ENCODE data around the gene MRFAP1.
"Not testable (repeated sequence)": the region's sequence is repeated elsewhere in the genome, so short reads cannot be mapped to it uniquely, and the experiment has no call there.

MRFAP1 gene

DNA sequence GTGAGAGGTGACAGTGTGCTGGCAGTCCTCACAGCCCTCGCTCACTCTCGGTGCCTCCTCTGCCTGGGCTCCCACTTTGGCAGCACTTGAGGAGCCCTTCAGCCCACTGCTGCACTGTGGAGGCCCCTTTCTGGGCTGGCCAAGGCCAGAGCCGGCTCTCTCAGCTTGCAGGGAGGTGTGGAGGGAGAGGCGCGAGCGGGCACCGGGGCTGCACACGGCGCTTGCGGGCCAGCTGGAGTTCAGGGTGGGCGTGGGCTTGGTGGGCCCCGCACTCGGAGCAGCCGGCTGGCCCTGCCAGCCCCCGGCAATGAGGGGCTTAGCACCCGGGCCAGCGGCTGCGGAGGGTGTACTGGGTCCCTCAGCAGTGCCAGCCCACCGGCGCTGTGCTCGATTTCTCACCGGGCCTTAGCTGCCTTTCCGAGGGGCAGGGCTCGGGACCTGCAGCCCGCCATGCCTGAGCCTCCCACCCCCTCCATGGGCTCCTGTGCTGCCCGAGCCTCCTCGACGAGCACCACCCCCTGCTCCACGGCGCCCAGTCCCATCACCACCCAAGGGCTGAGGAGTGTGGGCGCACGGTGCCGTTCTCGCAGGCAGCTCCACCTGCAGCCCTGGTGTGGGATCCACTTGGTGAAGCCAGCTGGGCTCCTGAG lies 32.2 kb downstream of the MRFAP1 start:
- DNase-seq: not testable (repeated sequence)

DNA sequence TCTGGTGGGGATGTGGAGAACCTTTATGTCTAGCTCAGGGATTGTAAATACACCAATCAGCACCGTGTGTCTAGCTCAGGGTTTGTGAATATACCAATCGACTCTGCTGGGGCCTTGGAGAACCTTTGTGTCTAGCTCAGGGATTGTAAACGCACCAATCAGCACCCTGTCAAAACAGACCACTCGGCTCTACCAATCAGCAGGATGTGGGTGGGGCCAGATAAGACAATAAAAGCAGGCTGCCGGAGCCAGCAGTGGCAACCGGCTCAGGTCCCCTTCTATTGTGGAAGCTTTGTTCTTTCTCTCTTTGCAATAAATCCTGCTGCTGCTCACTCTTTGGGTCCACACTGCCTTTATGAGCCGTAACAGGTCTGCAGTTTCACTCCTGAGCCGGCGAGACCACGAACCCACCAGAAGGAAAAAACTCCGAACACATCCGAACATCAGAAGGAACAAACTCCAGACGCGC lies 32.7 kb downstream of the MRFAP1 start:
- DNase-seq: peak; percentile 69

DNA sequence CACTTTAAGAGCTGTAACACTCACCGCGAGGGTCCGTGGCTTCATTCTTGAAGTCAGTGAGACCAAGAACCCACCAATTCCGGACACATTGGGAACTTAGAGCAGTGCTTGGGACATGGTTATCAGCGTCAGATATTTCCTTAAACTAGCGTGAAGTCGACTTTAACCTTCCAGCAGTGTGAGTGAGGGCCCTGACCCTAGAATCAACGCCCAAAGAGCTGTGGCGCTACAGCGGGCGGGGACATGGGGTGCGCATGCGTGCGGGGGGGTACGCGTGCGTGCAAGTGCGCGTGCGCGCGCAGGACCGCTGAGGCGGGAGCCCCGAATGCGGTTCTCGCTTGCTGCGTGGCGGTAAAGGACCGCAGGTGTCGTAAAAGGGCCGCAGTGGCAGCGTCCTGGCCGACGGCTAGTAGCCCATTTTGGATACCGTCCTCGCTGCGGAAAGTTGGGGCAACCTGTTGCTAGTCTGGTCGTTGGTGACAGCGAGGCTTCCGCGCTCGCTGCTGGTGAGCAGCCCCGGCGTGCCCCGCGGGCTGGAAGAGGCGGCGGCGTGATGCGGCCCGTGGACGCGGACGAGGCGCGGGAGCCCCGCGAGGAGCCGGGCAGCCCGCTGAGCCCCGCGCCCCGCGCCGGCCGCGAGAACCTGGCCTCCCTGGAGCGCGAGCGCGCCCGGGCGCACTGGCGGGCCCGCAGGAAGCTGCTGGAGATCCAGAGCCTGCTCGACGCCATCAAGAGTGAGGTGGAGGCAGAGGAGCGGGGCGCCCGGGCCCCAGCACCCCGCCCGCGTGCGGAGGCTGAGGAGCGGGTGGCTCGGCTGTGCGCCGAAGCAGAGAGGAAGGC lies 33.4 kb downstream of the MRFAP1 start:
- DNase-seq: peak; percentile 96

DNA sequence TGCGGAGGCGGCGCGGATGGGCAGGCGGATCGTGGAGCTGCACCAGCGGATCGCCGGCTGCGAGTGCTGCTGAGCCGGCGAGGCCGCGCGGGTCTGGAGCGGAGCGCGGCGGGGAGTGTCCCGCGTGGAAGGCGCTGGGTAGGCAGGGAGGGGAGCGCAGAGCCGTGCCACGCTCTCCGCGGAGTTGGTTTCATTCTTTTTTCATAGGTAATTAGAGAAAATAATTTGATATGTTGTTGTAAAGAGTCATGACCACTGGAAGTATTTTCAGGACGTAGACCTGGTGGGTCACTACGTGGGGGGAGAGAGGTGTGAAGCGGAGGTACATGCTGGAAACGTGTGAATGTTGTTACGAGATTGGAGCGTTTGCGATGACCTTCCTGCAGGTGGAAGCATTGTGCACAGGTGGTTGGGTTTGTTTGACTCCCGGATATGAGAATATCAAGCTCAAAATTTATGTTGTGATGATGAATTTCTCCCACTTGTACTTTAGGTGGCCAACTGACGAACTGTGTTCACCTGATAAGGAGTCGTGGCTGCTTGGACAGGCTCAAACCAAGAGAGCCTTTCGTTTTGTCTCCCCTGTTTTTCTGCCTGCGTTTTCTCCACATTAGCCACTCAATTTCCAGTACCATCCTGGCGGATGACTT lies 34.1 kb downstream of the MRFAP1 start:
- DNase-seq: peak; percentile 81

DNA sequence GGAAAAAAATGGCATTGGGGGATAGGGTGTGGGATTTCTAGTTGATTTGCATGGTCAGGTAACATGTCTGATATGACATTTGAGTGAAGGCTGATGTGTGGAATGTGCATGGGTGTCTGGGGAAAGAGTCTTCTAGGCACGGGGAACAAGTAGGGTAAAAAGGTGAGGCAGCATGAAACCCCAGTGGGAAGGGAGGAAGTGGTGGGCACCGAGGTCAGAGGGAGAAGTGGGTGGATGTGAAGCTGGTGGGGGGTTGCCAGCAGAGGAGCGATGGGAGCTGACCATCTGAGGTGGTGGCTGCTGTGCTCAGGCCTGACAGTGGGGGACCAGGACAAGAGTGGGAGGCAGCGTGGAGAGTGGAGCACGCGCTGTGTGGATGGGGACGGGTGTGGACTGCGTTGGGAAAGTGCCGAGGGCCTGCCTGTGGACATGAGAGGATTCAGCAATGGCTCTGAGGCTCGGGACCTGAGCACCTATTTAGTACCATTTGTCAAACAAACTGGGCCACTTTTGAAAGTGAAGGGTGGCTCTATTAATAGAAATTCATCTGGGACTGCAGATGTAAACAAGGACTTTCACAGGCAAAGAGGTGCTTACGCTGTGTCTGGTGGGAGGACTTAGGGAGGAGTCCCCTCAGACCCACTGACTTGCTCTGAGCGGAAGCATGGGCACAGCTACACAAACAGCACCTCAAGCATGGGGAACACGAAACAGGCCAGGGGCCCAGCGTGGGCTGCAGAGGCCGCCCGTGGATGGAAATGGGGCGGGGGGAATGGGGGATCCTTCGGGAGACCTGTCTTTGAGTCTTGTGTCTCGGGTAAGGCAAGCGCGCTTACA lies 36.5 kb downstream of the MRFAP1 start:
- DNase-seq: no peak

DNA sequence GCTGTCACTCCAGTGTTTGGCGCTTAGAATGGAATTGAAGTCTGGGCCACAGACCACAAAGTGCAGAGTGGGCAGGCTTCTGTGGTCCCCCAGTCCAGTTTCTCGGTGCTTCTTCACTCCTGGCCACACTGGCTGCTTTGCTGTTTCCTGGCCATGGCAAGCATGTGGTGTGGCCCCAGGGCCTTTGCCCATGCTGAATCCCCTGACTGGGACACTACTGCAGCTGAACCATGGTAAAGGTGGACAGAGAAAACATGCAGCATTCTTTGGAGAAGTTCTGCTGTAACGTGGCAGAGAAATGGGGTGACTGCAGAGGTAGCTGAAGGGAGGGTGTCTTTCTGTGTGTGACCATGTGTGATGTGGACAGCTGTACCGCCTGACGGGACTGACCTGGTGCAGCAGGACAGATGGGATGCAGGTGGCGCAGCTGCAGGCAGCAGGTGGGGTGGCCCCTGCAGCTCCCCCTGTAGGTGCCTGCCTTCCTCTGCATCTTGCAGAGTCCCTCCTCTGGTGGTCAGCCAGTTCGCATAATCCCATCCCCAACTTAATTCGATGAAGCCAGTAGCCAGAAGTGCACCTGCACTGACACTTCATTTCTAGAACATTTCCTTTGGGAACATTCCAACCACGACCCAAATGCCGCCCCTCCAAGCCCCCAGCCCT lies 40.0 kb downstream of the MRFAP1 start:
- no peak for DNase-seq

DNA sequence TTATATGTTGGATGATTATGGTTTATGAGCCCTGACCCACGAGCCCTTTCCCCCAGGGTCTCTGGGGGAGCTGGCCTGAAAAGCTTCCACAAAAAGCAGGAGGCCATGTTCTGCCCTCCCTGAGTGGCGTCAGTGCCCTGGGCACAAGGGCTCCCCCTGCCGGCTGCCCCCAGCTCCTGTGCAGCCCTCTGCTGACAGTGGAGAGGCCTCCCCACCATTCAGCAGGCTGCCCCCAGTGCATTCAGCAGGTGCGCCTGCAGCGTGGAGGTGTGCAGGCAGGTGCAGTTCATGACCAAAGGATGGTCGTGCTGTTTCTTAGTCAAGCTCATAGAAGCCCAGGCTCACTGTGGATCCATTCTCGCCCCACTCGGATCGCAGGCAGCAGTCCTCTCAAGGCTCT lies 40.7 kb downstream of the MRFAP1 start:
- DNase-seq: no peak

DNA sequence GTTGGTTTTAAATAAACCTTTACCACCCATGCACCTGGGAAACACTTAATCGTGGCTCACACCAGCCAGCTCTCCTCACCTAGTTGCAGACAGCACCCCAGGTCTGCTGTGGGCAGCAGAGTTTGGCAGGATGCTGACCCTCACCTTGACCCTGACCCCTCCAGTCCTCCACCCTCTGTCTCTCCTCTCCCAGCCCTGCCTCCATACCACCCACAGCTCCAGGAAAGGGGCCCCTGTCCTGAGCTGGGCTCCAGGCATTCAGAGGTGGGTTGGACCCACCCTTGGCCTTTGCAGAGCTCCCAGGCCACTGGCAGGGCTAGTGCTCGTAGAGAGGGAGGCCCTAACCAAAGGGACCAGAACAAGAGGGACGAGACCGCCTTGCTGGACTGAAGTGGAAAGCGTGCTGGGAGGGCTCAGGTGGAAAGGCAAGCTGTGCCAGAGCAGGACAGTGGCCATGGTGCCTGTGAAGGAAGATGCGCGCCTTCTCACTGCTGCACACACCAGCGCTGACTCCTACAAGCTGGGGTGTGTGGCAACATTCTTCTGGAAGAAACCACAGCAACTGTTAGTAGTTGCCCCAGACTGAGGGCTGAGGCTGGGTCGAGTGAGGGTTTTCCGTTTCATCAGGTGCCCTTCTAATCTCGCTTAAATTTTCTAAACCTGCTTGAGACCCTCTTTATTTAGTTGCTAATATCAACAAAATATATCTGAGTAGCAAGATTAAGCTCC lies 42.5 kb downstream of the MRFAP1 start:
- no peak for DNase-seq

DNA sequence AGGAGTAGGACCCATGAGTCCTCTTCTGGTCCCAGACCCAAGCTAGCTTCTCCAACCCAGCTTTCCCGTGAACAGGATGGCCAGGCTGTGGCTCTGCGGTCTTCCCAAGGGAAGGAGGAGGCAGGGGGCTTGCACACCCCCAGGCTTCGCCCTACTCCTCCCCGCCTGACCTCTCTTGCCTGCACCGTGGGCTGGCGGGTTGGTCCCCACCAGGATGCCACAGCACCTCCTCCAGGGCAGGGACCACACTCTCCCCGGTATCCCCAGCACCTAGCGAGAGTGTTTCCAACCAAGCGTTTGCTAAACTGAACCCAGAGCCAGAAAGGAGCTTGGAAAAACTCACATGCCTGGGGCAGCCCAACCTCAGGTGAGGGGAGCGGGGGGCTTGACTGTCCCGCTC lies 44.2 kb downstream of the MRFAP1 start:
- DNase-seq: no peak

DNA sequence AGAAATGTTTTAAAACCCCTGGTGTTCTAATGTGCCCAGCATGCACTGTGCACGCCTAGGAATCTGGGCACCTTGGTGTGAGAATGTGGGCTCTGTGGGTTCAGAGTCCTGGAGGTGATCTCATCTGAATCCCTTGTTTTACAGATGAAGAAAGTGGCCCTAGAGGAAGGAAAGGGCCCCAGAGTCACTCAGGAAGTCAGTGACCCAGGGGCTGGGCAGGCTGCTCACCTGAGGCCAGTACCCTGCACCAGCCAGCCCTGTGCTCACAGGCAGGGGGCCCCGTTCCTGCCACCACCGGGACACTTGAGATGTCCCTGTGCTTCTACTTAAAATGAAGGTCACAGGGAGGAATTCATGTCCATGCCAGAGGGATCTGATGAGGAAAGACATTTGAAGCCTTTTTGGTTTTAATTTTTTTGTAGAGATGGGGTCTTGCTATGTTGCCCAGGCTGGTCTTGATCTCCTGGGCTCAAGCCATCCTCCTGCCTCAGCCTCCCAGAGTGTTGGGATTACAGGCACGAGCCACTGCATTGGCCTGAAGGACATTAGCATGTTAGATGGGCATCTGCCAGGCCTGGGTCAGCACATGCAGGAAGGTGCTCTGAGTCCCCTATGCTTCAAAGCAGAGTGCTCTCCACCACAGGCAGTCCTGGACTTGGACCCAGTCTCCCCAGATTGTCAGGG lies 45.8 kb downstream of the MRFAP1 start:
- DNase-seq: no peak

DNA sequence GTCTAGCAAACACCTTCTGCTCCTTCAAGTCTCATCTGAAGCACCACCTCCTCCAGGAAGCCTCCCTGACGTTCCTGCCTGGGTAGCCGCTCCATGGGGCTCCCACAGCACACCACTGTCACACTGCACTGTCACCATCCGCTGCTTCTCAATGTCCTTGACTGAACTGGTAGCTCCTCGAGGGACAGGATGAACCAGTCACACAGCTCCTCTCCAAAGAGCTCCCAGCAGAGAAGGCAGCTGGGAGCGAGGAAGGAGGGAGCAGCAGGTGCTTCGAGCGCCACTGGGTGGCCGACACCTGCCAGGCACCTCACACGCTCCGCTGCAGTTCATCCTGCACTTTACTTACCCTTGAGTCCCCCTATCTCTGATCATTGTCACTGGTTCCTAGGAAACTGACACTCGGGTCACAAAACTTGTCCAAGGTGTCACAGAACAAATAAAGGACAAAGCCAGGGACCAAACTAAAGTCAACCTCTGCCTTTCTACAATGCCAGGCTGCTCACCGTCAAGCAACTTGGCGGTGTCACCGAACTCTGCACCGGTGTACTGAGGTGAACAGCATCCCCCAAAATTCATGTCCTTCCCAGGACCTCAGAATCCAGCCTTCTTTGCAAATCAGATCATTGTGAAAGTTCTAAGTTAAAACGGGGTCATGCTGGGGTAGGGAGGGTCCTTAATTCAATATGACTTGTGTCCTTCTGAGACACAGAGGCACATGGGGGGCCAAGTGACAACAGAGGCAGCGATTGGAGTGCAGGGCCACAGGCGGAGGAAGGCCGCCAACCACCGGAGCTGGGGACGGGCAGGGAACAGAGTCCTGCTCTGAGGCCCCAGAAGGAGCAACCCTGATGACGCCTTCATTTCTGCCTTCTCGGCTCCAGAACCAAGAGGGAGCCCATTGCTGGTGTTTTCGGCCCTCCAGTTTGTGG lies 47.7 kb downstream of the MRFAP1 start:
- no peak for DNase-seq

DNA sequence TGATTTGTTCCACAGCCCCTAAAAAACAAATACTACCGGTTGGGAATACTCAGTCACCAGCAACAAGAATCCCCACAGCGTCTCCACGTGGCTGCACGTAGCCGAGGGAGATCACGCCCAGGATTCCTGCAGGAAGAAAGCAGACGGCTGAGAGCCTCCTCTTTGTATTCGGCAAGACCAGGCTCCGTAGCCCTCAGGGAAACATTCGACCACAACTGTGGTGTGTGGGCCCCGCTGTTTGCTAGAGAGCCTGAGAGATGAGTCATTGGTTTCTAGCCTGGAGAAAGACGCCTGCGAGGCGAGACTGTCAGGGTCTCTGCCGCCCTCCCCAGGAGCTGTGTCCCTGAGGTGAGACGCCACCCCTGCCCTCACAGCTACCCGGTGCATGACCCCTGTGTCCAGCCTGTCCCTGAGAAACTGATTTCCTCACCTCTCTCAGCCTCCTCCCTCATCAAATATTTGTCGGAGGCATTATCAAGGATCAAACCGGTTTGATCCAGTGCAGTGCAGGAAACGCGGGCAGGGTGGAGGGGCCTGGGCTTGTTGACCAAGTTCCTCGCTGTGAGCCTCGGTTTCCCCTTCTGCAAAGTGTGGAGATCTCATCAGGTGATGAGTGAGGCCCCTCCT lies 48.5 kb downstream of the MRFAP1 start:
- DNase-seq: peak; percentile 92

DNA sequence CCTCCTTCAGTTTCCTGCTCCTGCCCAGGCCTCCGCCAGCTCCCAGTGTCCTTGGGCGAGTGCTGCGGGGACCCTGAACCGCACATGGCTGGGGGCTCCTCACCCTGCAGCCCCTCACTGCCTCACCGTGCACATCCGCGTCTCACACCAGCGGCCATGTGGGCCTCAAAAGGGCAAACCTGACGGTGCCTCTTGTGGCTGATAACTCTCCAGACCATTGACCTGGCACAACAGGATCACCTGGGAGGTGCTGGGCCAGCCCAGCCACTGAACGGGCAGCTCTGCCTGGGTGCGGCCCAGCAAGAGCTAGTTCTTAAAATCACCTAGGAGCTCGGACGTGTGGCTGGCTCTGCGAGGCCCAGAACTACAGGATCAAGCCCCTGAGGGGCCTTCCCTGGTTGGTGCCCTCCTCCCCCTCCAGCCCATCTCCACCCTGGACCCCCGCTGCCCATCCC lies 49.0 kb downstream of the MRFAP1 start:
- peak; percentile 26 for DNase-seq
